ENCODE data around the gene EGFL7.

The EGFL7 gene

GRCh38 chr9:136721339-136722092, 58.8 kb downstream of the EGFL7 start:
- H3K9ac ChIP-seq (ENCODE audit: low read length): no peak overlapping the region
- no peak overlapping the region for H2AK5ac ChIP-seq (ENCODE audit: low read length)
- no peak overlapping the region for H3K4me3 ChIP-seq (ENCODE audit: low read length)
- H4K5ac ChIP-seq (ENCODE audit: low read length): no peak overlapping the region
- H4K8ac ChIP-seq (ENCODE audit: low read depth, low read length): no peak overlapping the region
- peaks cover 13% of the 10 kb centered on the region for H3K79me2 ChIP-seq (ENCODE audit: control insufficient read depth, insufficient read depth, low read length)
- no peak overlapping the region for H3K23ac ChIP-seq (ENCODE audit: low read length)
- no peak overlapping the region for H3K18ac ChIP-seq (ENCODE audit: low read length)
- whole genome bisulfite sequencing (ENCODE audit: extremely low coverage, insufficient coverage, low lambda C conversion rate): no CpG with 5 or more reads among the region's 30 CpGs
- no peak overlapping the region for H2BK120ac ChIP-seq (ENCODE audit: low read depth, low read length)
- peaks cover 14% of the 10 kb centered on the region for H3K36me3 ChIP-seq (ENCODE audit: control insufficient read depth, insufficient read depth, low read length)
- no peaks in the 10 kb centered on the region for H3K27me3 ChIP-seq (ENCODE audit: insufficient read depth, low read length, poor library complexity)
- H2BK15ac ChIP-seq (replicated peaks; ENCODE audit: low read depth): no peak overlapping the region
- H2BK5ac ChIP-seq (ENCODE audit: low read length): no peak overlapping the region
- H3K4me1 ChIP-seq (ENCODE audit: control insufficient read depth, low read depth, low read length): peaks cover 3% of the 10 kb centered on the region
- H3K79me1 ChIP-seq (ENCODE audit: low read length): peaks cover 13% of the 10 kb centered on the region
- H3K4ac ChIP-seq (ENCODE audit: low read depth, low read length): no peak overlapping the region
- H3K27ac ChIP-seq (ENCODE audit: low read depth, low read length): no peak overlapping the region
- no peak for DNase-seq
- no peak overlapping the region for H3K4me2 ChIP-seq (ENCODE audit: low read length)
- no peak overlapping the region for H3K56ac ChIP-seq (ENCODE audit: low read length)

Small RNA genes lying within 50 kb of the gene (small RNA-seq; reads per million reads assigned to genes)
- 1,268 reads per million, percentile 99 among the genes with 10 or more reads in this experiment for gene MIR126 (ENCODE audit: insufficient read depth)

All from mesendoderm (in vitro differentiated cells).